SK-MEL-5 (cell line): ENCODE measurements around the gene MYG1. TPM values are rescaled to one million over a fixed set of nuclear protein-coding genes. Genes with fewer than 3 reads are reported as not detected.
"Not testable (repeated sequence)": the region's sequence is repeated elsewhere in the genome, so short reads cannot be mapped to it uniquely, and the experiment has no call there.

Experiments used
- DNase-seq: peaks from one replicate; pipeline ENCODE4 v3.0.0-alpha.2; 2016; ENCODE audit warnings: low read depth, low spot score
- in situ Hi-C: cut with HindIII; loops from 2 replicates; pipeline ENCODE4 v1.10.0; 2016; ENCODE audit warnings: low sequenced_read_pairs, high pct_unique_total_duplicates, low pct_unique_long_range_greater_than_20kb
- total RNA-seq: library from RNA; depleted of rRNA; stranded (reverse); fragments of >200 nt; shearing (Covaris generic); gene quantifications from 2 replicates; pipeline ENCODE4 v1.2.3, GENCODE V29; 2014

Gene MYG1
- total RNA-seq, 1 experiment from 2014 or later: 59.4 TPM

DNA sequence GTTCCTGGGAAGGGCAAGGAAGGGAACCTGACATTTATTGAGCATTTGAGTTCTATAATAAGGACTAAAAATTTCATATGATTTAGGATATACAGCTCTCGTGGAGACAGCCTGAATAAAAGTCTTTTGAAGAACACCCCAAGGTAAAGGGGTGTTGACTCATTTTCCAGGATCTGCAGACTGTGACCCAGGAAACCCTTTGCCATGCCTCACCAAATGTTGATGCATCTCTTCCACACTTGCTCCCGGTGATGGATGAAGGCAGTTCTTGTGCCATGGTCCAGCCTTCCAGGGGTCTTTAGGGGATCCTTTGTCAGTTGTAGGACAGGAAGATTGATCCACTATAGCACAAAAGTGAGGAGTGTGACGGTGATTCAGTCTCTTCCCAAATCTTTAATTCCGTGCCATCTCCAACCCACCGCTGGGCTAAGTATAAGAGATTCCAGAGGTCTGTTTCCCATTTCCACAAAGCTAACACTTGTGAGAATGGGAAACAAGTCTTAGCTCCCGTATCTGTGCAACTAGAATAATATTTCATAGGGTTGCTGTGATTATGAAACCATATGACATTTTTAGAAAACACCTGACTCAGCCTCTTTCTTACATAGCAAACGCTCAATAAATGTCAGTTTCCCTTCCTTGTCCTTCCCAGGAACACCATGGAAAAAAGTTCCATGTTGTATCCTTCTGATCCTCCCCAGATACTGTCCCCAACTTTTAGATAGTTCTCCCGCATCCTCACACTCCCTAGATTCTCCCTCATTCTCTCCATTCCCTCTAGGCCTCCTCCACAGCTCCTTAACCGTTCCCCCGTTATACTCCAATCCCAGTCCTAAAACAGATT, 21.1 kb downstream of the MYG1 start:
- in situ Hi-C loops: no loop called here
- no peak for DNase-seq

DNA sequence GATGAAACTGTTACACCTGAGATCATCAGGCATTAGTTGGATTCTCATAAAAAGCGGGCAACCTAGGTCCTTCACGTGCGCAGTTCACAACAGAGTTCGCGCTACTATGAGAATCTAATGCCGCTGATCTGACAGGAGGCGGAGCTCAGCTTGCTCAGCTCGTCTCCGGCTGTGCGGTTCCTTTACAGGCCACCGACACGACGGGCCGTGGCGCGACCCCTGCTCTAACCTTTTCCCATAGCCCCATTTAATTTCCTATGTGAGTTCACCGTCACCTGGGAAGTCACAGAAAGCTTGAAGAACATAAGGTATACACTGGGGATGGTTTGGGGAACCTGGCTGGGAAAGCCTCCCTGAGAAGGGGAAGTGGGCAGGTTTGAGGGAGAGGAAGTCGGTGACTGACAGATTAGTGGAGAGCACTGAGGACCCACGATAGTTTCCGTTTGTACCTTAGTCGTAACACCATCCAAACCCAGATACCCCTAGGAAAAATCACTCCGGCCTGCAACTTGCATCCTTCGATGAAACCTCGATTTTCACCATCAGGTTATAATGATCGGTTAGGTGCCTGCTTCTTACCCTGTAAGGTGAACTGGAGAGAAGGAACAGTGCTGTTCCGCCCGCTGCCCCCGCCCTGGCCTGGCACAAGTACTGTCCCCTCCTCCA, 24.8 kb downstream of the MYG1 start:
- in situ Hi-C loops: no loop called here
- DNase-seq: no peak

DNA sequence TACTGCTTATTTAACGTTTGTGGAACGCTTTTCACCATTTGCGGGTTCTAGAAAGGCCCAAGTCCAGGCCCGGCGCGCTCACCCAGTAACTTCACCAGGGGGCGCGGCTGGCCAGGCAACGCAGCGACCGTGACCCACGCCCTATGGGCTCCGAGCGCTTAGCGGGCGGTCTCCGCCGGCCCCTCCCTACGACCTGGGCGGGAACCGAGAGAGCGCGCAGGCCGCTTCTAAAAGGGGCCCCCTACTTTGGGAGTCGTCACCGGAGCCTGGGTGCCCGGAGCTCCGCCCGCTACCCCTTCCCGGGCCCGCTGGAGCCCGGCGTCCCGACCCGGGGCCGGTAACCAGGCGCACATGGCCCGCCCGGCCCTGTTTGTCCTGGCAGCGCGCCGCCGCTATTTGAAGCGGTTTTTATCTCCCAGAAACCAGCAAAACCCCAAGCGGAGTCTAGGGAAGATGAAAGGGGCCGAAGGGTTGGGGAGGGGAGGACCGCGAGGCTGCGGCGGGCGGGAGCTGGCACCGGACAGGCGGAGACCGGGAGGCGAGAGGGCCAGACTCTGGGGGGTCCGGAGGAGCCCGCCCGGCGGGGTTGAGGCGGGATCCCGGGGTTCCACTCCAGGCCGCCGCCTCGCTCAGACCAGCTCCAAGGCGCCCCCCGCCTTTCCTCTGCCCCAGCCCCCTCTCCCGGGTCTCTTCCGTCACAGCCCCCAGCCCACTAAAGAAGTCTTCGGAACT, 25.4 kb downstream of the MYG1 start:
- in situ Hi-C loops: no loop called here
- DNase-seq: peak; percentile 92

DNA sequence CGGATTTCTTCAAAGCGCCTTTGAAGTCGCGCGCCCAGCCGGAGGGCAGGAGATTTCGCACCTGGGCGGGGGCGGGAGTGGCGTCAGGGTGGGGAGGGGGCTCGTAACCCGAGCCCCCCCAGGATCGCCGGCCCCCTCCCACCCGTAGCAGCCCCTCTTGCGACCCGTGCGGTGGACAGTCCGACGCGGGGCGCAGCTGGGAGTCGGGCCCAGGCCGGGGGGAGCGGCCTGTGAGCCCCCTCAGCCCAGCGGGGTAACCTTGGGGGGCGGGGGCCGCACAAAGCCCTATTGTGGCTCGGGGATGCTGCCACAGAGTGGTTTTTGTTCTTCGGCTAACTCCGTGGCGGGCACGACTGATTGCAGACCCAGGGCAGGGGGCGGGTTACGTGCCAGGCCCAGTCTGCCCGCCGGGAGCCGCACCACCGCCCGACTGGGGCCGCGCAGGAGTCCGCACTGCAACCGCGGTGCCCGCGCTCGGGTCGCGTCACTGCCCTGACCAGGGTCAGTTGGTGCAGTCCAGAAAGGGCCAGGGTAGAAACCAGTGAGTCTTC, 26.1 kb downstream of the MYG1 start:
- in situ Hi-C loops: no loop called here
- peak; percentile 60 for DNase-seq

DNA sequence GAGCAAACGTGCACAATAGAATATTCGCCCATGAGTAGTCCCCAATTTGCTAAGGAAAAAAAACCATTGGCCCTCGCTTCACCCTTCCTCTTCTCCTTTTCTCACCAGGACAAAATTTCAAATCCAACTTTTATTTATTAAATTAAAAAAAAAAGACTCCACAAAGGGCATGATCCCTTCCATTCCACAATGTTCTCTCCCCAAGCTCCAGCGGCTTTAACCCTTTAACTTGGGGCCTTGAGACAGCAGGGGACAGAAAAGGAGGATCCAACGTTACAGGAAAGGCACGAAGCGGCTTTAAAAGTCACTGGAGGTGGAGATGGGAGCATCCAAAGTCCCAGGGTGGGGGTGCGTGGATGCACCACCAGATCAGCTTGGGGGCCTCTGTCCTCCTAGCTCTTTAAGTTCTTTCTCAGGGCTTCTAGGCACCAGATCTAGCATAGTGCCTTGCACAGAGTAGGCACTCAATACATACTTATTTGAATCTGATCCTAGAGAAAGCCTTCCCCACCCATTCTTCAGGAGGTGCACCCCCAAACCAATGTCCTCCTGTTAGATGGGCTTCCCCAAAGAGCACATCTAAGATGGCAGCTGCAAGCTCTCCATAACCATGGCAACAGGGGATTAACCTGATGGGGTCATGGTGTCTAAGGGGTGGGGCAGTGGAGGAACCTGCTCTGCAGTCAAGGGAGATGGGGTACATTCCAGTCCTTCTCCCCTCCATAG, 27.1 kb downstream of the MYG1 start:
- in situ Hi-C loops: no loop called here
- DNase-seq: no peak

- peak; percentile 57 for DNase-seq
These were observed 28.0 kb downstream of the MYG1 start for GRCh38 chr12:53327435-53328042.

GRCh38 chr12:53328043-53328435, 28.5 kb downstream of the MYG1 start:
- in situ Hi-C loops: no loop called here
- DNase-seq: no peak

More at GRCh38 chr12:53327435-53328042, 28.0 kb downstream of the MYG1 start:
- in situ Hi-C loops: no loop called here

DNA sequence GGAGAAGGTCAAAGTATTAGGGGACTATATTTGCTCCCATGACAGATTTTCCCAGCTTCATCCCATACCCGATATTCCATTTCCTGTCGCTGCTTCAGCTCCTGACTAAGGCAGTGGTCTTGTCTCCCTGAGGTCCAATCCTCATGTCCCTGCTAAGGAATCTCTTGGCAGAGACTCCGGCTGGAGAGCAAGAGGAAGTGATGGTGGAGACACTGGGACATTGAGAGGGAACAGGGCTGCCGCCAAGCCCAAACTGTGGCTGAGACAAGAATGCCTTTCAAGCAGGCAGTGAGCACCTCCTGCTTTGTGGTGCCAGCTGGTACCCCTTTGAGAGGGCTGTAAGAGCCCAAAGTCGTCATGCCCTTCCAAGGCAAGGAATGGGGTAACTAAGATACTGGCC, 31.2 kb downstream of the MYG1 start:
- in situ Hi-C loops: no loop called here
- no peak for DNase-seq

DNA sequence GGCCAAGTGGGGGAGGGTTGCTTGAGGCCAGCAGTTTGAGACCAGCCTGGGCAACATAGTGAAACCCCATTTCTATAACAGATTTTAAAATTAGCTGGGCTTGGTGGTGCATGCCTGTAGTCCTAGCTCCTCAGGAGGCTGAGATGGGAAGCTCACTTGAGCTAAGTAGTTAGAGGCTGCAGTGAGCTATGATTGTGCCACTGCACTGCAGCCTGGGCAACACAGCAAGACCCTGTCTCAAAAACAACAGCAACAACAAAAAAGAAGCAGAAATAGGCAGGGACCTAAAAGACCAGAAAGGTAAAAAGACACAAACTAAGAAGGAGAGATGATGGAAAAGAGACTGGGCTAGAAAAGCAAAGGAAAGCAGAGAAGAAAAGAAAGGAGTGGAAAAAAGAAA, 32.8 kb downstream of the MYG1 start:
- in situ Hi-C loops, DNase-seq: not testable (repeated sequence)

DNA sequence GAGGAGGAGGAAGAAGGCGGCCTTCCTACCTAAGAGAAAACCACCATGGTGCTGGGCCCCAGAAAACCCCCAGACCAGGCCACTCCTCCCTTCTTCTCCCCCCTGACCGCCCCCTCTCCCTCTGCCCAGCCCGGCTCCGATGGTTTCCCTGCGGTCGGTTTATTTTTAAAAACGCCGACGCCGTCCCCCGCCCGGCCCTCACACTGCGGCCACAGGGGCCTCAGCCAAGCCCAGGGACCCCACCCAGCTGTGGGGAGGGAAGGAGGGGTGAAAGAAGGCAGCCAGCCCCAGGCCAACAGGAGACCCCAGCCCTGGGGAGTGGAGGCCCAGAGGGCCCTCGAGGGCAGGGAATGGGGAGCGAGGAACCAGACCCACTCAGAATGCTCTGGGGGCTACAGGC, 33.2 kb downstream of the MYG1 start:
- in situ Hi-C loops: no loop called here
- no peak for DNase-seq

DNA sequence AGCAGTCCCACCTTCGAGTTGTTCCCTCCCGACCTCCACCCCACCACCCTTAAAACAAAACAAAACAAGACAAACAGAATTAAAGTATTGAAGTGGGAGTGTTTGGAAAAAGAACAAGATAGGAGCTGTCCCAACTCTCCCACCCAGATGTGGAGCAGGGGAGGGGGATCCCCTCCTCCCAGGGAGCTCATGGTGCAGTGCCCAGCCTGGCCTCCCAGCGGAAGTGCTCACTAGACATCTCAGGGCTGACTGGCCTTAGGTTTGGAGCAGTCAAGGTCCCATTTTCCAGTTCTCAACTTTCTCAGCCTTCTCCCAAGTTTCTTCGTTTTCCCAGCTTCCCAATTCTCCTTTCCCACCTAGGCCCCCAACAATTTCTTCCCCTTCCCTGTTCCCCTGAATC, 33.8 kb downstream of the MYG1 start:
- in situ Hi-C loops: no loop called here
- DNase-seq: no peak

- DNase-seq: no peak
- in situ Hi-C loops: no loop called here
These were observed 34.4 kb downstream of the MYG1 start for GRCh38 chr12:53333845-53334244.

DNA sequence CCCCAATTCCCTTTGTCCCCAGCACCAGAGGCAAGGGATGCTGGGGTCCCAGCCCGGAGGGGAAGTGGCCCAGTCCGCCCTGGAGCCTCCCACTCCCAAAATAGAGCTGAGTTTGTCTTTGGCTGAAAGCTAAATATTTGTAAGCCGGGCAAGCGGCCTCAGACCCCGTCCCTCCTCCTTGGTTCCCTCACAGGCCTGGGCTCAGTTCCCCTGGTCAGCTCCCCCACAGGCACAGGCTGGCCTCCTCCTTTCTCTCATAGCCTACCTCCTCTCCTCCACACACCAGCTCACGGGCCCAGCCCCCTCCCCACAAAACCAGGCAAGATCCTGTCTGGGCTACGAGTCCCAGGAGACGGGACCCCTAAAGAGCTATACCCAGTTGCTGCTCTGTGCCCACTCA, 35.3 kb downstream of the MYG1 start:
- in situ Hi-C loops: no loop called here
- DNase-seq: no peak

DNA sequence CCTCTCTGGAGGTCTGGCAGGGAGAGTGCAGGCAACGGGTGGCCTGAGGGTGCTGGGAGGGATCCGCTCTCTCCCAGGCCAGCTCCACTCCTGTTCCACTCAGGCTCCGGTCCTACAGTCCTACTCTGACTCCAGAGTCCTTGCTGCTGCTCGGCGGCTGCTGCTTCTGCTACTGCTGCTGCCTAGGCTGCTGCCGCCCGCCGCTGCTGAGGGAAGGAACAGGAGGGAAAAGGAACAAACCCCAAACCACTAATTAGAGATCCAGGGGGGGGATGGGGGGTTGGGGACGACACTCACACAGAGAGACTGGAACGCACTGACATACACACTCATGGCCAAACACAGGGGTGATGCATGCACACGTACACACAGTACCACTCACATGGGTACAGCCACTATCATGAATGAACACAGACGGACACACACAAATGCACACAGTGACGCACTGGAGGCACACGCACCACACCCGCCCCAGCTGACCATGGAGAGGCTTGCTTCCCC, 36.7 kb downstream of the MYG1 start, which contains the start of gene SP7:
SP7 (minus strand) TSS at position 174 of the 501 bp plus-strand sequence. CDS start 708 bp downstream, outside the sequence.
- DNase-seq: no peak
- in situ Hi-C loops: no loop called here

DNA sequence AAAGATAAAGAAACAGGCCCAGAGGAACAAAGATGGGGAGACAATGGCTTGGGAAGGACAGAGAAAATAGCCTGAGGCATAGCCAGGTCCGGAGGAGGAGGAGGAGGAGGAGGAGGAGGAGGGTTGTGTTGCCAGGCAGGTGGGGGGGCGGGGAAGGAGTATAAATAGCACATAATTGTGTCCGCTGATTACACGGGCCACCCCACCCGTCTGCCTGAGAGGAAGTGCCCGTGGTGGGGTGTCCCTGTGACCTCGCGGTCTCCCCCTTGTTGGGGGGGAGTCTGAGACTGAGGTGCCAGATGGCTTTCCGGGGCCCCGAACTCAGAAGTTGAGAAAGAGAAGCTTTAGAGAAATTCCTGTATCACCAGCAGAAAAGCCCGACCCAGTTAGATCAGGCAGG, 38.5 kb downstream of the MYG1 start:
- in situ Hi-C loops: no loop called here
- no peak for DNase-seq

- in situ Hi-C loops: no loop called here
- no peak for DNase-seq
These were observed 39.4 kb downstream of the MYG1 start for GRCh38 chr12:53338916-53339315.

DNA sequence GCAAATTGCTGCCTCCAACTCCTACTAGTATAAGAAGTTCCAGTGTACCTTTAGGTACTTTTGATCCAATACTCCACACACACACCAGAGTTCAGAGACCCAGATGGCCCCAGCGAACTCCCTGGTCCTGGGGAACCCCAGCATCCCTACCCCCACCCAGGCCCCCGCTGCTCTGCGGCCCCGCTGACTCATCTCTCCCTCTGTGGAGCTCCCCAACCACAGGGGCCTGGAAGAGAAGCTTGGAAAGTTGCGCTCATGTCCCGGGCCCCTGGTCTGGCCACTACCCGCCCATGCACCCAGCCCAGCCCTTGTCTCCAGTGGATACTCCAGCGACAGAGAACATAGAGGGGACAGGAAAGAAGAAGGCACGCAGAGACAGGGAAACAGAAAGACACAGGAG, 40.9 kb downstream of the MYG1 start:
- in situ Hi-C loops: no loop called here
- DNase-seq: no peak
